Loucy (cell line): ENCODE results near the gene TGFBRAP1.

Source experiments
- EZH2phosphoT487 ChIP-seq: fragments of 200-600 bp; IDR thresholded peaks from 2 replicates; pipeline ENCODE4 v1.6.1; 2018; ENCODE audit warnings: antibody characterized with exemption, mild to moderate bottlenecking, moderate library complexity, borderline replicate concordance
- TF ChIP-seq, protein P1 (sequence below): fragments of 200-600 bp; sonication (generic); conservative IDR thresholded peaks from 2 replicates; pipeline ENCODE4 v1.5.1; 2014; ENCODE audit warnings: mild to moderate bottlenecking, antibody characterized with exemption, low read length

DNA sequence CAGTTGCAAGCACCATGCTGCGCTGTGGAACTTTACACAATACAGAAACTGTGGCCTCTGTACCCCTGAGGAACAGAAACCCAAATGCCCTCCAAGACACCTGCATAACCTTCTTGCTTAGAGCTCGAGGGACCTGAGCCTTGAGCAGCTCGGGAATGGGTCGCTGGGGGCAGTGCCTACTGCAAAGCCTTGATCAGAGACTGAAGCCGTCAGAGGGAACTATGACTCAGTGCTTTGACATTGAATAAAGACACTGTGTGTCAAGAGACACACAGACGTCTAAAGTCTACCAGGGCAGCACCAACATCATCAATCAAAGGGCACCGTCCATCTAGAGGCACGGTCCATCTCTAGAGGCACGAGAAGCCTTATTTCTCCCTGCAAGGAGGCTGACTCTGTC is 57.4 kb downstream of the TGFBRAP1 start:
- TF ChIP-seq, protein P1, sequence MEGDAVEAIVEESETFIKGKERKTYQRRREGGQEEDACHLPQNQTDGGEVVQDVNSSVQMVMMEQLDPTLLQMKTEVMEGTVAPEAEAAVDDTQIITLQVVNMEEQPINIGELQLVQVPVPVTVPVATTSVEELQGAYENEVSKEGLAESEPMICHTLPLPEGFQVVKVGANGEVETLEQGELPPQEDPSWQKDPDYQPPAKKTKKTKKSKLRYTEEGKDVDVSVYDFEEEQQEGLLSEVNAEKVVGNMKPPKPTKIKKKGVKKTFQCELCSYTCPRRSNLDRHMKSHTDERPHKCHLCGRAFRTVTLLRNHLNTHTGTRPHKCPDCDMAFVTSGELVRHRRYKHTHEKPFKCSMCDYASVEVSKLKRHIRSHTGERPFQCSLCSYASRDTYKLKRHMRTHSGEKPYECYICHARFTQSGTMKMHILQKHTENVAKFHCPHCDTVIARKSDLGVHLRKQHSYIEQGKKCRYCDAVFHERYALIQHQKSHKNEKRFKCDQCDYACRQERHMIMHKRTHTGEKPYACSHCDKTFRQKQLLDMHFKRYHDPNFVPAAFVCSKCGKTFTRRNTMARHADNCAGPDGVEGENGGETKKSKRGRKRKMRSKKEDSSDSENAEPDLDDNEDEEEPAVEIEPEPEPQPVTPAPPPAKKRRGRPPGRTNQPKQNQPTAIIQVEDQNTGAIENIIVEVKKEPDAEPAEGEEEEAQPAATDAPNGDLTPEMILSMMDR, result no peak
- TF ChIP-seq EZH2phosphoT487, result no peak
